Measurements from ENCODE around the gene SNX21. TPM values are rescaled to one million over a fixed set of nuclear protein-coding genes. Genes with fewer than 3 reads are reported as not detected.

The SNX21 gene
- total and polyA plus RNA-seq, 2 experiments from 2014 or later: 42.7 to 270 TPM

GRCh38 chr20:45840700-45841198 lies 7.2 kb downstream of the SNX21 start:
- H3K4me3 ChIP-seq: no peak overlapping the region
- no peaks in the 10 kb centered on the region for H3K9me3 ChIP-seq (ENCODE audit: low read depth)
- DNase-seq (ENCODE audit: low read depth in 1 of 2, low spot score in 1 of 2): no peak
- H3K27me3 ChIP-seq: no peaks in the 10 kb centered on the region
- peaks cover 26% of the 10 kb centered on the region for H3K36me3 ChIP-seq
- TF ChIP-seq CTCF (IDR thresholded peaks at IDR 0.05; ENCODE audit: low read depth, low read length): no peak
- H3K4me1 ChIP-seq (ENCODE audit: low read depth): peaks cover 10% of the 10 kb centered on the region
- H3K27ac ChIP-seq: peak overlapping the region; percentile 66

GRCh38 chr20:45841407-45842129 lies 8.0 kb downstream of the SNX21 start:
- H3K27me3 ChIP-seq: no peaks in the 10 kb centered on the region
- no peak overlapping the region for H3K4me3 ChIP-seq
- H3K27ac ChIP-seq: peak overlapping the region; percentile 66
- TF ChIP-seq CTCF (IDR thresholded peaks at IDR 0.05; ENCODE audit: low read depth, low read length): no peak
- peaks cover 31% of the 10 kb centered on the region for H3K36me3 ChIP-seq
- H3K9me3 ChIP-seq (ENCODE audit: low read depth): no peaks in the 10 kb centered on the region
- no peak for DNase-seq (ENCODE audit: low read depth in 1 of 2, low spot score in 1 of 2)
- H3K4me1 ChIP-seq (ENCODE audit: low read depth): peaks cover 8% of the 10 kb centered on the region

GRCh38 chr20:45842169-45842812 lies 8.7 kb downstream of the SNX21 start:
- peak overlapping the region; percentile 74 for H3K27ac ChIP-seq
- peak in 1 of 2 donors; percentile 63 for DNase-seq (ENCODE audit: low read depth in 1 of 2, low spot score in 1 of 2)
- peaks cover 31% of the 10 kb centered on the region for H3K36me3 ChIP-seq
- H3K4me3 ChIP-seq: no peak overlapping the region
- no peak for TF ChIP-seq CTCF (IDR thresholded peaks at IDR 0.05; ENCODE audit: low read depth, low read length)
- H3K4me1 ChIP-seq (ENCODE audit: low read depth): peaks cover under 1% of the 10 kb centered on the region
- no peaks in the 10 kb centered on the region for H3K27me3 ChIP-seq
- no peaks in the 10 kb centered on the region for H3K9me3 ChIP-seq (ENCODE audit: low read depth)

- H3K27ac ChIP-seq: peak overlapping the region; percentile 74
- no peaks in the 10 kb centered on the region for H3K4me1 ChIP-seq (ENCODE audit: low read depth)
- no peak for DNase-seq (ENCODE audit: low read depth in 1 of 2, low spot score in 1 of 2)
- H3K9me3 ChIP-seq (ENCODE audit: low read depth): no peaks in the 10 kb centered on the region
- peaks cover 31% of the 10 kb centered on the region for H3K36me3 ChIP-seq
- no peaks in the 10 kb centered on the region for H3K27me3 ChIP-seq
- H3K4me3 ChIP-seq: no peak overlapping the region
- TF ChIP-seq CTCF (IDR thresholded peaks at IDR 0.05; ENCODE audit: low read depth, low read length): no peak
These were observed 9.9 kb downstream of the SNX21 start for GRCh38 chr20:45843506-45843905.

- no peaks in the 10 kb centered on the region for H3K4me1 ChIP-seq (ENCODE audit: low read depth)
- no peaks in the 10 kb centered on the region for H3K27me3 ChIP-seq
- no peak for DNase-seq (ENCODE audit: low read depth in 1 of 2, low spot score in 1 of 2)
- TF ChIP-seq CTCF (IDR thresholded peaks at IDR 0.05; ENCODE audit: low read depth, low read length): no peak
- H3K36me3 ChIP-seq: peaks cover 34% of the 10 kb centered on the region
- no peak overlapping the region for H3K4me3 ChIP-seq
- H3K9me3 ChIP-seq (ENCODE audit: low read depth): no peaks in the 10 kb centered on the region
- no peak overlapping the region for H3K27ac ChIP-seq
These were observed 11.9 kb downstream of the SNX21 start for GRCh38 chr20:45845452-45845851.

All from cardiac muscle cell (in vitro differentiated cells and primary cell).